Colon (tissue), 2 donors: ENCODE measurements around the gene OAS2.

Experiments used
- FAIRE-seq: peaks from 2 replicates; lab custom pipeline; 2012; peaks lifted over from hg19 to GRCh38; lab: Jason Lieb, UNC
- donor health status: control.
- donor health status: control.

Gene OAS2

DNA sequence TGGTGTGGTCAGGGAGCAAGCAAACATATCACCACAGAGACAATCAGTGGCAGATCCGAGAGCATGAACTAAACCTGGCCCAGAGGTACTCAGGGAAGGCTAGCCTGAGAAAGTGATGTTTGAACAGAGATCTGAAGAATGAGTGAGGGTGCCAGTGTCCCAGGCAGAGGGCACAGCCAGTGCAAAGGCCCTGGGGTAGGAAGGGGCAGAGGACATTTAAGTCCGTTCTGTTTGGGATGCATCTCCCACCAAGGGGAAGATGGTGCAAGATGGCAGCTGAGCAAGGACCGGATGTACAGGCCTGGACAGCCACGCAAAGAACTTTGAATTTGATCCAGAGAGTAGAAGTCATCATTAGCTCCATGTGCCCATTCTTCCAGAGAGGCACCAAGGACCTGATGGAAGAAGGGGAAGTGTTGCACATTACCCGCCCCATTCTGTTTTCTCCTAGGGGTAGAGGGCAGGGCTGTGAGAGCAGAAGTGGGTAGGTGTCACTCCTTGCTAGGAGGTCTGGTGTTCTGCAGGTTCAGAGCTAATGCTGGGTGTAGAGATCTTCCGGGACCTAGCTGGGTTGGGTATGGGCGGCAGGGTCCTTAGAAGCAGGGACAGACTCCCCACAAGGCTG, 82.1 kb downstream of the OAS2 start:
- FAIRE-seq = no peak

DNA sequence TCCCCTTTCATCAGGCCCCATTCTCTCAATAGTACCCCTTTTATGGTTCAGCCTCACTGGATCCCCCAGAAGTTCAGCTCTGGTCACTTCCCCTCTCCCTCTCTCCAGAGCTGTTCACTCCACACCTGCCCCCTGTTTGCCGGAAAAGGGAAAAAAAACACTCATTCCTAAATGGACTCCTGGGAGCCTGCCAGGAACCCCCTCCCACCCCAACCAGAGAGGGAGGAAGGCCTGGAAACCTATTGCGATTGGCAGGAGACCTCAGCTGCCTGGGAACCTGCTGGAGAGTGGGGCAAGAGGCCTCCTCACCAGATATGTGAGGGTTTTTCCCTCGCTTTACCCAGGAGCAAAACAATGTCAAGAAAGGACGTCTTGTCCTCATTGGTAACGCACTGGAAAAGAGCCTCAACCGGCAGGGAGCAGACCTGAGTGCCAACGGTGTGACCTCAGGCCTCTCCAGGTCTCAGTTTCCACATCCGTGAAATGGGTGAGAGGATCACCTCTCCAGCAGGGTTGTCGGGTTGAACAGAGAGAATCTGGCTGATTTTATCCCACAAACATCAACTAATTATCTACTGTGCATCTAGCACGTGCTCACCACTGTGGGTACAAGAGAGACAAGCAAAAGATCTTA, 82.9 kb downstream of the OAS2 start:
- FAIRE-seq = no peak
